Stimulated activated CD4-positive, alpha-beta T cell treated with anti-CD3 and anti-CD28 coated beads, Interleukin-1b, Interleukin-23, amount 100 ng/mL, for 1 hour (primary cell): Measurements from ENCODE around the gene DCDC1.

Experiments
- DNase-seq, 2 donors: peaks; one replicate each; pipeline ENCODE4 v3.0.0-alpha.2; 2020; ENCODE audit warnings: low read depth in 2 of 2

Gene DCDC1

GRCh38 chr11:30853439-30853838 is 516.1 kb downstream of the DCDC1 start:
- no peak for DNase-seq

DNA sequence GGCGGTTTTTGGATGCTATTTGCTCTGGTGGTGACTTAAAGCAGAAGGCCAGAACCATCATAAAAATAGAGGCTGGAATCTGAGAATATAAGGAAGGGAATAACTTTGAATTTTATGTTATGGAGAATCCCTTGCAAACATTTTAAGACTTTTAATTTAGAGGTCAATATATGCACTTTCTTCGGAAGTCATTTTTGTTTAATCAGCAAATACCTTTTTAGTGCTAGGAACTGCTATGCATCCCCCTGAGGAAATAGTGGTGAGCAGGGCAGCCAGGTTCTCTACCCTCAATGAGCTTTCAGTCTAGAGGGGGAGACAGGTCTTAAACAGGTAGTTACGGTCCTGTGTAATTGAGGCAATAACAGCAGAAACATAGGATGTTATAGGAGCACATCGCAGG is 516.9 kb downstream of the DCDC1 start:
- DNase-seq: no peak

GRCh38 chr11:30852091-30852490 is 517.4 kb downstream of the DCDC1 start:
- no peak for DNase-seq

DNA sequence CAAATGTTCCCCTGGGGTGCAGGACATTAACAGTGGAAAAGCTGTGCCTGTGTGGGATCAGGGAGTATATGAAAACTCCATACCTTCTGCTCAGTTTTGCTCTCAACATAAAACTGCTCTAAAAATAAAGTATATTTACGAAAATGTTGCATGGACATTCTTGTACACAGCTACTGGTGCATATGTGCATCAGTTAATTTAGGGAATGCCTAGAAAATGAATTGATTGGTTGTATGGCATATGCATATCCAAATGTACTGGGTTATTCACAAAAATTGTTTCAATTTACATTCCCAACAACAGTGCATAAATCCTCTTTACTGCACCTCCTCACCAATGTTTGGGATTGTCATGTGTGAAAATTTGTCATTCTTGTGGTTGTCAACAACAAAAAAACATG is 532.3 kb downstream of the DCDC1 start:
- DNase-seq: no peak

GRCh38 chr11:30832831-30833230 is 536.7 kb downstream of the DCDC1 start:
- no peak for DNase-seq

- DNase-seq: no peak
Measured at GRCh38 chr11:30830681-30831080, 538.9 kb downstream of the DCDC1 start.

- DNase-seq: no peak
Measured at GRCh38 chr11:30826911-30827310, 542.6 kb downstream of the DCDC1 start.

DNA sequence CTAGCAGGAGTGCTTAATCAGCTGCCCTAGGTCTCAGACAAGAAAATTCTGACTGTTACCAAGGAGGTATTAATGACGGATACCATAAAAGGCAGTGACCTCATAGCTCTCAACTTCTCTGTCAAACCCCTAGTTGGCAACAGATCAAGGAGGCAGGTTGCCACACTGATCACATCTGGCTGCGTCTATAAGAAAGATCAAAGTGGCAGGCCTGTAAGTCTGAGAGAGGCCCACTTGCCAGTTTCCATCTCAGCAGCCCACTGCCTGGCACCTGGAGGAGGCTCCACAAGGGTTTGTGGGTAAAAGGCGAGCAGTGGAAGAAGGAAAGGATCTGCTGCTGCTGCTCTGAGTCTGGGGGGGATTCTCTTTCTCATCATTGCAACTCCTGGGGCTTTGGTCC is 543.8 kb downstream of the DCDC1 start:
- DNase-seq: no peak

DNA sequence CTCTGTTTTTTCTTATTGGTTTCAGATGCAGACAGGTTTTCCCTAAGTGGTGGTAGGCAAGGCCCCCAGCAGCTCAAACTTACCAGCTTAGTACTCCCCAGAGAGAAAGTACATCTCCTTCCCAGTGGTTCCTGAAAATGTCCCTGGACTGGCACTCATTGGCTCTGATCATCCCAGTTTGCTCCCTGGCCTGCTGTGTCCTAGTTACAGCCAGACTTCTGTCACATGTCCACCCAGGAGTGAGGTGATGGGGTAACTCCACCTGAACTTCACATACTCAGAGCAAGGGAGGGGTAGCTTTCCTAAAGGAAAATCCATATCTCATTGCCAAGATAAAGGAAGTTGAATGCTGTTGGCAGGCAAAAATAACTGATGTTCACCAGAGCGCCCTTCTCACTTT is 546.4 kb downstream of the DCDC1 start:
- no peak for DNase-seq

DNA sequence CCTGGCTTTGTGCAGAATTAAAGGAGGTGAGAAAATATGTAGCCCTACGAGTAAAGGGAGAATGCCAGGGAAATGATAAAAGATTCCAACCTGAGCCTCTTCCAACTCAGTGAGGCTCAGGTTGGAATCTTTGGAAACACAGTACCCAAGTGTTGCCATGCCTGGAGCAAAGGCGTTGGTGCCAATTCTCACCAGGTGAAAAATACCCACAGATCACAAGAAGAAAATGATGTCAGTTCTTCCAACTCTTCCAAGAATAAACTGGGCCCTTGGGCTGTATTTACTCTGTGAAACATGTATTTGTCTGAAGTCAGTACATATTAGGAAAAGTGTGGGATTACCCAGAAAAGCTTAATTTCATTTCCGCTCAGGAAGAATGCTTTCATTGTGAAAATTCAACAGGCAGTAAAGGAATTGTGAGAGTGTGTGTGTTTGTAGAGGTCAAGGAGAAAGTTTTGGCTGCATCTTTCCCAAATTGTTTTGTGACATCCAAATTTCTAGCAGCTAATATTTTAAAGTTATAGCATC is 548.0 kb downstream of the DCDC1 start:
- no peak for DNase-seq

DNA sequence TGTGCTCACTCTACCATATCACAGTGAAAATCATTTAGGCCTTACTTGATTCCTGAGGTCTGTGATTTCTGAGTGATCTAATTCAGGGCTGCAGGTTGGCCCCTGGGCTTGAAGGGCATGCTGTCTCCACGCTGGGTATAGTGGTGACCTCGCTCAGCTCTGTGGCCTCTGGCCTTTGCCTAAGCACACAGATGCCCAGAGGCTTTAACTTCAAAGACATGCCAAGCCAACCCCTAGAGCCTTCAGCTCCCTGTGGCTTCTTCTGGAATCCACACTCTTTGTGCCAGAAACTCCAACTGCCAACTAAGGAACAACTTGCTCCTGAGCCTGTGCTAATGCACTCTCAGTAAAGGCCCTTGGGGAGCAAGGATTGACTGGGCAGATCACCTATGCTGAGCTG is 550.8 kb downstream of the DCDC1 start:
- no peak for DNase-seq

DNA sequence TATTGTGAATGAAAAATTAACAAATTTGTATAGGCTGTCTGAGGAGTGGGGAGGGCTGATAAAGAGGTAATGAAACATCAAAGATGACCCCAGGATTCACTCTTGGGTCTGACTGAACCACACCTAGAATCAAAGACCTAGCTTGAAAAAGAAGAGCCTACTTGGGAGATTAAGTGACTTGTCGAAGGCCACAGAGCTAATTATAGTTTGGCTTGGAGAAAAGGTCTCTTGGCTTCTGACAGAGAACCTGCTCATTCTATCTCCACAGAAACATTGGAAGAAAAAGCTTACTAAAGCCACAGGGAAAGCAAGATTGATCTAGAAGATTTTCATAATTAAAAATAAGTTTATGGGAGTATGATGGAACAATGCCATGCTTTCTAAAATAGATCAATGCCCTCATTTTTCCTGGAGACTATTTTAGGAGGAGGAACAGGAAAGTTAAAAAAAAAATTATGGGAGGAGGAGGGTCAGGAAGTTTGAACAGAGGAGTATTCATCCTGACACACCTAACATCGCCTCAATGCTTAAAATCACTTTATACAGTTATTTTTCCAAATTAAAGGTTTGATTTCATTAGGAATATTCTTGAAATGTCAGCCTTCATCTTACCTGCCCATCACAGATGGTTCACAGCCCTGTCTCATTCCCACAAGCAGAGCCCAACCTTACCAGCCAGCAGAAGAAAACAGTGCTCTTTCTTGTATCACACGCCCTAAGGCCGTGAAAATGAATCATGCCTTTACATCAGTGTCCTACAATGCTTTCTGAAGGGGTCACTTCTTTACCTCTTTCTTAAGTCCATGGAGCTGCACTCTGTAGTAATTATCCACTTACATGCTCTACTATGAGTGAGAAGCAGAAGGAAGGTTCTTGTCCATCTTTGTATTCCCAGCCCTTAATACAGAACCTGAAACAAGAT is 552.3 kb downstream of the DCDC1 start:
- DNase-seq: no peak

GRCh38 chr11:30815619-30816018 is 553.9 kb downstream of the DCDC1 start:
- no peak for DNase-seq

GRCh38 chr11:30814737-30815136 is 554.8 kb downstream of the DCDC1 start:
- DNase-seq: no peak
